Parathyroid adenoma (tissue), 2 donors: ENCODE measurements around the gene CCDC122.
"Not testable (repeated sequence)": the region's sequence is repeated elsewhere in the genome, so short reads cannot be mapped to it uniquely, and the experiment has no call there.

ENCODE experiments used
- H2AFZ ChIP-seq: fragments of 300-600 bp; sonication (generic); one replicate; pipeline ENCODE4 v1.7.0; 2017; ENCODE audit warnings: antibody characterized with exemption, mild to moderate bottlenecking
- H3K27ac ChIP-seq: fragments of 300-600 bp; sonication (generic); one replicate; pipeline ENCODE4 v1.7.0; 2017
- H3K27me3 ChIP-seq: fragments of 300-600 bp; sonication (generic); one replicate; pipeline ENCODE4 v1.7.0; 2017; ENCODE audit warnings: low read length; ENCODE audit not compliant: control insufficient read depth, insufficient read depth
- H3K36me3 ChIP-seq: fragments of 300-600 bp; sonication (generic); one replicate; pipeline ENCODE4 v1.7.0; 2017; ENCODE audit warnings: low read length; ENCODE audit not compliant: control insufficient read depth, insufficient read depth
- H3K4me1 ChIP-seq: fragments of 300-600 bp; sonication (generic); one replicate; pipeline ENCODE4 v1.7.0; 2017; ENCODE audit warnings: control low read depth
- H3K4me2 ChIP-seq: fragments of 300-600 bp; sonication (generic); one replicate; pipeline ENCODE4 v1.7.0; 2017; ENCODE audit warnings: low read length
- H3K4me3 ChIP-seq: fragments of 300-600 bp; sonication (generic); one replicate; pipeline ENCODE4 v1.7.0; 2017; ENCODE audit warnings: low read depth, low read length
- H3K79me2 ChIP-seq: fragments of 300-600 bp; sonication (generic); one replicate; pipeline ENCODE4 v1.7.0; 2017; ENCODE audit warnings: control low read depth
- H3K9ac ChIP-seq: fragments of 300-600 bp; sonication (generic); one replicate; pipeline ENCODE4 v1.7.0; 2017; ENCODE audit warnings: mild to moderate bottlenecking
- H3K9me3 ChIP-seq: fragments of 300-600 bp; sonication (generic); one replicate; pipeline ENCODE4 v1.7.0; 2017; ENCODE audit warnings: low read length; ENCODE audit not compliant: control insufficient read depth
- CTCF ChIP-seq: fragments of 300-600 bp; sonication (generic); IDR thresholded peaks from one replicate; pipeline ENCODE4 v1.7.0; 2017; ENCODE audit warnings: antibody characterized with exemption, mild to moderate bottlenecking
- donor health status: primary hyperparathyroidism.

CCDC122 gene

DNA sequence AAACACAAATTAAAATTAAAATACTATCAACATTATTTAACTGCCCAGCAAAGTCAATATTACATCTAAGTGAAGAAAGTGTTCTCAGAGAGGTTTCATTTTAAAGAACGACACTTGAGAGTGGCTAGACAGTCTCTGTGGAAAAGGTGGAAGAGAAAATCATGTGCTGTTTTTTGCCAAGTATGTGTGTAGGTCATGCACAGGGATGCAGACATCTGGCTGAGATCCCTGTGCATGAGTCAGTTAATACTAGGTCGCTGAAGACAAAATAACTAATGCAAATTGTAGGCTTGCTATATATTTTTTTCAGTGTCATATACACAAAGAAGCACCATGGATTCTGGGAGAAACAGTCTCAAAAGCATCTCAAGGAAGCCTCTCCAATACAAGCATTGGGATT, 48.5 kb downstream of the CCDC122 start:
- Histone ChIP-seq H3K27ac (no peak overlapping the region), H3K79me2 (no peaks in the 10 kb centered on the region), H3K27me3 (no peaks in the 10 kb centered on the region), H3K4me2 (no peak overlapping the region), H3K9ac (no peak overlapping the region), H3K36me3 (no peaks in the 10 kb centered on the region), H3K4me1 (no peaks in the 10 kb centered on the region), H2AFZ (no peak overlapping the region), H3K9me3 (no peaks in the 10 kb centered on the region), H3K4me3 (no peak overlapping the region)
- no peak for TF ChIP-seq CTCF

- Histone ChIP-seq H3K4me2 (no peak overlapping the region), H3K4me1 (no peaks in the 10 kb centered on the region), H3K27me3 (no peaks in the 10 kb centered on the region), H3K9me3 (no peaks in the 10 kb centered on the region), H3K9ac (no peak overlapping the region), H3K27ac (no peak overlapping the region), H3K79me2 (no peaks in the 10 kb centered on the region), H2AFZ (no peak overlapping the region), H3K36me3 (no peaks in the 10 kb centered on the region), H3K4me3 (no peak overlapping the region)
- no peak for TF ChIP-seq CTCF
Measured at GRCh38 chr13:43830497-43830881, 49.1 kb downstream of the CCDC122 start.

GRCh38 chr13:43824656-43825055, 54.9 kb downstream of the CCDC122 start:
- not testable (repeated sequence) for H3K4me3 ChIP-seq, H3K9ac ChIP-seq, H3K36me3 ChIP-seq, H3K4me1 ChIP-seq, H3K79me2 ChIP-seq, H3K9me3 ChIP-seq, H3K27me3 ChIP-seq, H2AFZ ChIP-seq, H3K27ac ChIP-seq, H3K4me2 ChIP-seq

DNA sequence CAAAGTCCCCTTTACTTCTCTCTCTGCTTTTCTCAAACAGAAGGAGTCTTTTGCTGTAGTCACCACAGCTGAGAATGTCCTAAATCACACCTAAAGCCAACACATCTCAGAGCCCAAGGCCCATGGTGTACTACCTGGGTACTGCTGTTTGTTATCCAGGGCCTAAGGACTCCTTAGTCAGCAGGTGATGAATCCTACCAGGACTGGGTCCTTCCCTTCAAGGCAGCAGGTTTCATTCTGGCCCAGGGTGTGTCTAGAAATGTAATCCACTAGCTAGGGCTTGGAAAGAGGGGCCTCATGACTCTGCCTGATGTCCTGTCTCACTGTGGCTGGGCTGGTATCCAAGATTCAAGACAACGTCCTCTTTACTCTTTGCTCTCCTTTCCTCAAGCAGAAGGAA, 56.6 kb downstream of the CCDC122 start:
- no peak overlapping the region for H3K9ac ChIP-seq

DNA sequence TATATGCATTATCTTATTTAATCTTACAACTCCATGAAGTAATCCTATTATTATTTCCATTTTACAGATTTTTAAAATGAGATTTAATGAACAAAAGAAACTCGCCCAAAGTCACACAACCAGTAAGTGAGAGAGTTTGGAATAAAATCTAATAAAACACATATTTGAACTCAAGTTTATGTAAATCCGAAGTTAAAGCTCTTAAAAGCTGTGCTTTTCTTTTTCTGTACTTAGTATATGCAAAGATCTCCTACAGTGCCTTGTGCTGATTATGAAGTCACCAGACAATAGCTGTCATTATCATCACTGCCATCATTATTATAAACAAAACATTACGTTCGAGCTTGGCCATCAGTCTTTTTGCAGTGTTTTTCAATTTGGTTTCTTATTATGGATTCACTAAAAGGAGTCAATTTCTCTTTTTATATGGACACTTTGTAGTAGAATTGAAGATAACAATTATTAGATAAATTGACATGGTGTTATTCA, 63.1 kb downstream of the CCDC122 start:
- no peak overlapping the region for H3K4me2 ChIP-seq
- no peak overlapping the region for H3K27ac ChIP-seq
- no peaks in the 10 kb centered on the region for H3K79me2 ChIP-seq
- no peaks in the 10 kb centered on the region for H3K4me1 ChIP-seq
- TF ChIP-seq CTCF, result no peak
- H3K4me3 ChIP-seq, result no peak overlapping the region
- H3K9ac ChIP-seq, result no peak overlapping the region
- no peaks in the 10 kb centered on the region for H3K36me3 ChIP-seq
- no peaks in the 10 kb centered on the region for H3K9me3 ChIP-seq
- no peaks in the 10 kb centered on the region for H3K27me3 ChIP-seq
- no peak overlapping the region for H2AFZ ChIP-seq

More for the DNA sequence above, 56.6 kb downstream of the CCDC122 start:
- H3K4me2 ChIP-seq, result no peak overlapping the region
- no peak overlapping the region for H3K27ac ChIP-seq
- no peaks in the 10 kb centered on the region for H3K4me1 ChIP-seq
- TF ChIP-seq CTCF, result no peak
- H3K4me3 ChIP-seq, result no peak overlapping the region
- no peaks in the 10 kb centered on the region for H3K27me3 ChIP-seq
- H3K36me3 ChIP-seq, result no peaks in the 10 kb centered on the region
- no peaks in the 10 kb centered on the region for H3K79me2 ChIP-seq
- H2AFZ ChIP-seq, result no peak overlapping the region
- H3K9me3 ChIP-seq, result no peaks in the 10 kb centered on the region
